HepG2 (cell line): ENCODE data around the gene OPN1SW. TPM values are rescaled to one million over a fixed set of nuclear protein-coding genes. Genes with fewer than 3 reads are reported as not detected.

Experiments
- ATAC-seq: fragments of 200-7000 bp; cut with Tn5 transposase; 3 replicates; pipeline ENCODE4 v1.9.1; 2020; ENCODE audit warnings: mild to moderate bottlenecking, moderate library complexity
- BruUV-seq: library from RNA; stranded (reverse); fragments of 400-500 nt; replicated peaks from 2 replicates; lab custom pipeline; 2021; lab: Mats Ljungman, UMichigan
- CTCF ChIA-PET: fragments of 300-600 bp; formaldehyde crosslinking; extraction: SDS; loops from one replicate; lab custom pipeline; 2021; ENCODE audit warnings: low total read pairs, inconsistent platforms, low intra/inter-chr PET ratio; lab: Yijun Ruan, JAX
- POLR2A ChIA-PET: fragments of 350-600 bp; sonication (Branson Sonifier 250); formaldehyde crosslinking; loops from one replicate; lab custom pipeline; 2020; ENCODE audit warnings: antibody characterized with exemption, inconsistent platforms; lab: Yijun Ruan, JAX
- DNase-seq: peaks from one replicate; pipeline ENCODE4 v3.0.0-alpha.2; 2015; ENCODE audit warnings: low spot score
- FAIRE-seq: peaks from 3 replicates; lab custom pipeline; 2011; peaks lifted over from hg19 to GRCh38; lab: Jason Lieb, UNC
- H2AFZ ChIP-seq: one replicate; pipeline ENCODE4 v1.6.1; 2011; ENCODE audit warnings: low read length, inconsistent platforms
- H3K27ac ChIP-seq: fragments of 300-600 bp; 3 replicates; pipeline ENCODE4 v1.8.0; 2011; ENCODE audit warnings: mixed run types, mild to moderate bottlenecking, mixed read lengths, low read length, inconsistent platforms; ENCODE audit not compliant: insufficient read depth; ENCODE audit errors: extremely low read length
- H3K27me3 ChIP-seq, 2 experiments: fragments of 200-600 bp in 1 of 2; 2 replicates in 1 of 2; 3 replicates in 1 of 2; pipeline versions ENCODE4 v1.6.0 to v1.8.0; 2011; ENCODE audit warnings: low read length in 2 of 2, mild to moderate bottlenecking in 2 of 2, moderate library complexity in 2 of 2, inconsistent platforms in 1 of 2; ENCODE audit not compliant: insufficient read depth in 2 of 2, control insufficient read depth in 1 of 2
- H3K36me3 ChIP-seq, 2 experiments: fragments of 200-600 bp in 1 of 2; replicated peaks in 1 of 2; 2 replicates in 1 of 2; 3 replicates in 1 of 2; pipeline versions ENCODE4 v1.5.1 to v1.8.0; 2011; ENCODE audit warnings: low read length in 2 of 2, inconsistent platforms in 1 of 2; ENCODE audit not compliant: insufficient read depth in 2 of 2, control insufficient read depth in 1 of 2
- H3K4me1 ChIP-seq: 2 replicates; pipeline ENCODE4 v1.5.1; 2012; ENCODE audit warnings: low read length, inconsistent platforms; ENCODE audit not compliant: insufficient read depth
- H3K4me2 ChIP-seq: 2 replicates; pipeline ENCODE4 v1.6.0; 2011; ENCODE audit warnings: low read depth, low read length, inconsistent platforms
- H3K4me3 ChIP-seq, 3 experiments: fragments of 200-600 bp in 1 of 3; sonication (generic), shearing (Covaris generic) in 1 of 3; replicated peaks in 1 of 3; 2 replicates each; pipeline ENCODE4 v1.5.1; 2011 to 2016; ENCODE audit warnings: low read length in 3 of 3, inconsistent platforms in 2 of 3, low read depth in 2 of 3, mild to moderate bottlenecking in 2 of 3, control low read depth in 1 of 3, mixed read lengths in 1 of 3; ENCODE audit not compliant: insufficient read depth in 1 of 3
- H3K79me2 ChIP-seq: one replicate; pipeline ENCODE4 v1.6.1; 2011; ENCODE audit warnings: low read length, inconsistent platforms; ENCODE audit not compliant: insufficient read depth
- H3K9ac ChIP-seq: 2 replicates; pipeline ENCODE4 v1.6.0; 2011; ENCODE audit warnings: mild to moderate bottlenecking, low read depth, low read length, inconsistent platforms; ENCODE audit not compliant: insufficient read depth
- H3K9me3 ChIP-seq: 2 replicates; pipeline ENCODE4 v1.5.1; 2012; ENCODE audit warnings: mild to moderate bottlenecking, low read length
- H4K20me1 ChIP-seq: 2 replicates; pipeline ENCODE4 v1.6.0; 2011; ENCODE audit warnings: inconsistent platforms, mild to moderate bottlenecking, low read length, moderate library complexity; ENCODE audit not compliant: insufficient read depth
- BRCA1 ChIP-seq: sonication (generic); formaldehyde crosslinking; IDR thresholded peaks from 2 replicates; pipeline ENCODE4 v1.4.0; 2020; ENCODE audit warnings: missing genetic modification reagents
- ZMAT3 ChIP-seq: sonication (generic); formaldehyde crosslinking; conservative IDR thresholded peaks from 2 replicates; pipeline ENCODE4 v1.7.0; 2021; ENCODE audit warnings: missing genetic modification reagents
- ZNF691 ChIP-seq: sonication (generic); formaldehyde crosslinking; IDR thresholded peaks from 2 replicates; pipeline ENCODE4 v1.4.0; 2020; ENCODE audit warnings: missing genetic modification reagents, low read depth, mild to moderate bottlenecking, borderline replicate concordance
- WGBS: methylation state at CpG from one replicate; pipeline ENCODE4 v1.1.6; 2017; ENCODE audit warnings: low lambda C conversion rate; 5-methylcytosine and 5-hydroxymethylcytosine counted together
- in situ Hi-C: cut with HindIII; loops from 2 replicates; pipeline ENCODE4 v1.10.0; 2017; ENCODE audit warnings: low pct_unique_long_range_greater_than_20kb; ENCODE audit not compliant: extremely low pct_ligation_motif_present
- intact Hi-C: fragments of 100-400 bp; cut with micrococcal nuclease; formaldehyde crosslinking; loops from one replicate; pipeline ENCODE4 v1.10.0; 2022; ENCODE audit not compliant: unreplicated experiment
- polyA plus RNA-seq, 8 experiments: library from polyadenylated mRNA; depleted of rRNA in 3 of 8; stranded (reverse) in 7 of 8; unstranded in 1 of 8; fragments of >200 nt; fragmentation: Illumina TruSeq in 4 of 8; extraction: Trizol in 4 of 8; gene quantifications; 2 replicates each; pipeline versions ENCODE4 v1.2.1 to v1.2.3, GENCODE V29; 2011 to 2016; ENCODE audit warnings: low read depth in 4 of 8, missing spikeins in 1 of 8, mixed read lengths in 1 of 8; ENCODE audit not compliant: insufficient read depth in 1 of 8
- total RNA-seq, 5 experiments: library from RNA; depleted of rRNA; stranded (reverse); fragments of >200 nt; fragmentation: Illumina TruSeq; extraction: Trizol; gene quantifications; 2 replicates each; pipeline ENCODE4 v1.2.3, GENCODE V29; 2016; ENCODE audit warnings: low read depth in 1 of 5

OPN1SW gene
- total and polyA plus RNA-seq, 2 of the 13 experiments (the other 11 are each of a cell fraction or from before 2014, with no cell fraction given) = not detected

DNA sequence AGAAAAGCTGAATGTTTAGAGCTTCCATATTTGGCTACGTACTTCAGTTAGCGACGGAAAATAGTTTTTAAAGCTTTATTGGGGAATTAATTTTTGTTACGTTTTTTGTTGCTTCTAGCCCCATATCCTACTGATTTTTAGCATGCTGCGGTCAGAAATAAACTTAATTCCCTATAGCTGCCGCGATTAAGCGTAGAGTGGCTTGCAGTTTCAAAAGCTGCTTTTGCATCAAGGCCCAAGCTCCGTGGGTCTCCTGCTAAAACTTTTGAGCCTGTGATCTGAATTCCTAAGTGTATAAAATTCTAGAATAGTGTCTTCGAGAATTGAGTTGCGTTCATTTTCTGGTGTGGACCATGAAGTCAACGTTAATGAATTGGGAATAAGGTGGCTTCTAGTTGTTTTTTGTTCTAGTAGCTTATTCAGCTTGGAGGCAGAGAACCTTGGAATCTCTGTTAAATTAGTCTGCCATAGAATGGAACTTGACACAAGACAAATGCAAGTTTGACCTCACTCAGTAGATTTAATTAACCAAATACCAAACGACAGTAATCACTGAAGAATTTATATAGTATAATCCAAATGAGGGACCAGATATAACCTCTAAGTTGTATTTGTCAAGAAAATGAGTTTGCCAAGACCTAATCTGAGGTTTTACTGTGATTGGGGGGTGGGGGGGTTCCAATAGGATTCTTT lies 35.5 kb downstream of the OPN1SW start:
- no TSS peak for BruUV-seq
- ChIA-PET CTCF (no interaction called here), POLR2A (interaction anchor here (1.0 to 2.0 kb wide), 4 partner anchors 7 to 43 kb away, joined by 3 to 5 read pairs (median 4); no protein-coding TSS in a partner anchor)
- WGBS = under 1% methylated on average over 13 of the region's 13 CpGs
- peaks cover 0 to 8% of the 10 kb centered on the region in 2 experiments; a peak in 1 of 5 replicates for H3K27me3 ChIP-seq
- intact Hi-C loops (no loop called here), in situ Hi-C loops (no loop called here)
- peak overlapping the region; percentile 93 for H3K27ac ChIP-seq
- TF ChIP-seq ZNF691 (CRISPR knock-in tag) (no peak), ZMAT3 (CRISPR knock-in tag) (peak; percentile 45), BRCA1 (CRISPR knock-in tag) (0 out of 2 replicates have a peak, but pooled peaks have one; percentile 25)
- H4K20me1 ChIP-seq = peaks cover 53% of the 10 kb centered on the region
- H3K4me2 ChIP-seq = peak overlapping the region; percentile 88
- H3K9me3 ChIP-seq = no peaks in the 10 kb centered on the region
- DNase-seq (no peak), ATAC-seq (no peak), FAIRE-seq (no peak)
- H3K36me3 ChIP-seq = peaks cover 0 to 6% of the 10 kb centered on the region in 2 experiments; a peak in 3 of 5 replicates
- peak overlapping the region; percentile 99 for H3K9ac ChIP-seq
- H2AFZ ChIP-seq = no peak overlapping the region
- H3K4me1 ChIP-seq = peaks cover 57% of the 10 kb centered on the region
- peak overlapping the region; percentile 67 to 100 (median 99) for H3K4me3 ChIP-seq
- H3K79me2 ChIP-seq = peaks cover 60% of the 10 kb centered on the region
